PFSK-1 (cell line): ENCODE results near the gene CAMK4.

Experiments
- FOXP2 ChIP-seq: optimal IDR thresholded peaks from 2 replicates; pipeline ENCODE3; 2011; ENCODE audit warnings: borderline replicate concordance, control low read depth, inconsistent platforms; ENCODE audit not compliant: insufficient read depth; ENCODE audit errors: extremely low read length, extremely low read depth
- POLR2AphosphoS5 ChIP-seq: IDR thresholded peaks from 2 replicates; pipeline ENCODE4 v1.6.1; 2012; ENCODE audit warnings: low read depth, mild to moderate bottlenecking, control low read depth, low read length, moderate library complexity
- SIN3A ChIP-seq: IDR thresholded peaks from 2 replicates; pipeline ENCODE4 v1.6.1; 2012; ENCODE audit warnings: mild to moderate bottlenecking, low read length, moderate library complexity, borderline replicate concordance; ENCODE audit not compliant: insufficient read depth
- TAF1 ChIP-seq: IDR thresholded peaks from 2 replicates; pipeline ENCODE4 v1.6.1; 2012; ENCODE audit warnings: low read length, control low read depth, borderline replicate concordance; ENCODE audit not compliant: insufficient read depth
- TF ChIP-seq, protein P1 (sequence below), 2 experiments: IDR thresholded peaks; 2 replicates each; pipeline versions ENCODE4 v1.6.1 to v1.8.0; 2011 to 2012; ENCODE audit warnings: low read depth in 2 of 2, low read length in 2 of 2, control low read depth in 1 of 2, inconsistent platforms in 1 of 2, mild to moderate bottlenecking in 1 of 2, moderate library complexity in 1 of 2; ENCODE audit not compliant: insufficient read depth in 1 of 2

CAMK4 gene

DNA sequence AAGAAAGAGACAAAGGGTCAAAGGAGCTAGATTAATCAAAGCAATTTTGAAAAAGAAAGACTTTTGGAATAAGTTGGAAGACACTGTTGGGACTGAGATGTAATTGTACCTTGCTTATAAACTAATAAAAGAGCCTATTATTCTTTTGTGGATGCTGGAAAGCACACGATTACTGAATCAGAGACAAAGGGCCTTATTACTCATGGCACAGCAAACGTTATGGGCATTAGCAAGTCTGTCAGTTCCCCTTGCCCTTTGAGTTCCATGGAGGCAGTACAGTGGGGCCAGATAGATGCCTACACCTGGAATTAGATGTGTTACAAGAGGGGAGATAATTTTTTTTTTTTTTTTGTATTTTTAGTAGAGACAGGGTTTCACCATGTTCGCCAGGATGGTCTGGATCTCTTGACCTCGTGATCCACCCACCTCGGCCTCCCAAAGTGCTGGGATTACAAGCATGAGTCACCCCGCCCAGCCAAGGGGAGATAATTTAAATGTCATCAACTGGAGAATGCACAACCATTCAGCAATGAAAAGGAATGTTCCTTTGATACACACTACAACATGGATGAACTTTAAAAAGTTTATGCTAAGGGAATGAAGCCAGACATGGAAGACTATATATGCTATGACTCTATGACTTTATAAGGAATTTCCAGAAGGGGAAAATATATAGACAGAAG lies 159.2 kb downstream of the CAMK4 start:
- TF ChIP-seq, protein P1, sequence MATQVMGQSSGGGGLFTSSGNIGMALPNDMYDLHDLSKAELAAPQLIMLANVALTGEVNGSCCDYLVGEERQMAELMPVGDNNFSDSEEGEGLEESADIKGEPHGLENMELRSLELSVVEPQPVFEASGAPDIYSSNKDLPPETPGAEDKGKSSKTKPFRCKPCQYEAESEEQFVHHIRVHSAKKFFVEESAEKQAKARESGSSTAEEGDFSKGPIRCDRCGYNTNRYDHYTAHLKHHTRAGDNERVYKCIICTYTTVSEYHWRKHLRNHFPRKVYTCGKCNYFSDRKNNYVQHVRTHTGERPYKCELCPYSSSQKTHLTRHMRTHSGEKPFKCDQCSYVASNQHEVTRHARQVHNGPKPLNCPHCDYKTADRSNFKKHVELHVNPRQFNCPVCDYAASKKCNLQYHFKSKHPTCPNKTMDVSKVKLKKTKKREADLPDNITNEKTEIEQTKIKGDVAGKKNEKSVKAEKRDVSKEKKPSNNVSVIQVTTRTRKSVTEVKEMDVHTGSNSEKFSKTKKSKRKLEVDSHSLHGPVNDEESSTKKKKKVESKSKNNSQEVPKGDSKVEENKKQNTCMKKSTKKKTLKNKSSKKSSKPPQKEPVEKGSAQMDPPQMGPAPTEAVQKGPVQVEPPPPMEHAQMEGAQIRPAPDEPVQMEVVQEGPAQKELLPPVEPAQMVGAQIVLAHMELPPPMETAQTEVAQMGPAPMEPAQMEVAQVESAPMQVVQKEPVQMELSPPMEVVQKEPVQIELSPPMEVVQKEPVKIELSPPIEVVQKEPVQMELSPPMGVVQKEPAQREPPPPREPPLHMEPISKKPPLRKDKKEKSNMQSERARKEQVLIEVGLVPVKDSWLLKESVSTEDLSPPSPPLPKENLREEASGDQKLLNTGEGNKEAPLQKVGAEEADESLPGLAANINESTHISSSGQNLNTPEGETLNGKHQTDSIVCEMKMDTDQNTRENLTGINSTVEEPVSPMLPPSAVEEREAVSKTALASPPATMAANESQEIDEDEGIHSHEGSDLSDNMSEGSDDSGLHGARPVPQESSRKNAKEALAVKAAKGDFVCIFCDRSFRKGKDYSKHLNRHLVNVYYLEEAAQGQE (IDR thresholded peaks at IDR 0.05; ENCODE audit: insufficient read depth in 1 of 2, low read depth in 2 of 2, low read length in 2 of 2): no peak
- TF ChIP-seq POLR2AphosphoS5 (no peak), SIN3A (no peak)

DNA sequence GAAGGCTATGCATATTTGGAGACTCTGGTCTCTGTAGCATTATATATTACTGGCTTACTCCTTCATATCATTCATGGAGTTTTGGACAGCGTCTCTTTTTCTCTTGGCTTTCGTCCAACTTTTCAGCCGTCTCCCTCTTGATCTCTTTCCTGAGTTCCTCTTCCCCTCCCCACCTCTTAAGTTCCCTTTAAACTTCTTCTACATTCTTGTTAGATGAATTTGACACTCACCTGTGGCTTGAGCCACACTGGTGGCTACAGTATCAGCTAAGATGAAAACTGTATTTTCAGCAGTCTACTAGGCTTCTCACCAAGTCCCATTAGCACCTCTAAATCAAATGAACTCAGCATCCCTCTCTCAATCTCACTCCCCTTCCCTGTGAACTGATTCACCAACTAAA lies 160.0 kb downstream of the CAMK4 start:
- TF ChIP-seq, protein P1 (IDR thresholded peaks at IDR 0.05; ENCODE audit: insufficient read depth in 1 of 2, low read depth in 2 of 2, low read length in 2 of 2): peak; percentile 41 to 79; a peak in 2 of 4 replicates
- TF ChIP-seq POLR2AphosphoS5: no peak

DNA sequence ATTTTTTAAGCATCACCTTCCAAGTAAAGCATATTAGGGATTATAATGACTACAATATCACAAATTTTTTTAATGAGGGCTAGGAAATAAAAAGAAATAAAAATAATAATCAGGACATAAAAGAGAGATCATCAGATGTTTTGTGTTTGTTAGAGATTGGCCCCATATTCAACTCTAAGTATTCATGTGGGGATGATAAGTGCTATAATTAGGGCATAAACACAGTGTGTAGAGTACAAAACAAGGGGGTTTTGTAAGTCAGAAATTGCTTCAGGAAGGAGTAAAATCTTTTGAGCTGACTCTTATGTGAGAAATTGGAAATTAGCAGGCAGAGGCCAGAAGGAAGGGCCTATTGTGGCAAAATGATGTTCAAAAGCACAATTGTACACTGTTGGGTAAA lies 160.9 kb downstream of the CAMK4 start:
- TF ChIP-seq, protein P1 (IDR thresholded peaks at IDR 0.05; ENCODE audit: insufficient read depth in 1 of 2, low read depth in 2 of 2, low read length in 2 of 2): no peak
- TF ChIP-seq POLR2AphosphoS5 (no peak), TAF1 (no peak), FOXP2 (no peak), SIN3A (no peak)

DNA sequence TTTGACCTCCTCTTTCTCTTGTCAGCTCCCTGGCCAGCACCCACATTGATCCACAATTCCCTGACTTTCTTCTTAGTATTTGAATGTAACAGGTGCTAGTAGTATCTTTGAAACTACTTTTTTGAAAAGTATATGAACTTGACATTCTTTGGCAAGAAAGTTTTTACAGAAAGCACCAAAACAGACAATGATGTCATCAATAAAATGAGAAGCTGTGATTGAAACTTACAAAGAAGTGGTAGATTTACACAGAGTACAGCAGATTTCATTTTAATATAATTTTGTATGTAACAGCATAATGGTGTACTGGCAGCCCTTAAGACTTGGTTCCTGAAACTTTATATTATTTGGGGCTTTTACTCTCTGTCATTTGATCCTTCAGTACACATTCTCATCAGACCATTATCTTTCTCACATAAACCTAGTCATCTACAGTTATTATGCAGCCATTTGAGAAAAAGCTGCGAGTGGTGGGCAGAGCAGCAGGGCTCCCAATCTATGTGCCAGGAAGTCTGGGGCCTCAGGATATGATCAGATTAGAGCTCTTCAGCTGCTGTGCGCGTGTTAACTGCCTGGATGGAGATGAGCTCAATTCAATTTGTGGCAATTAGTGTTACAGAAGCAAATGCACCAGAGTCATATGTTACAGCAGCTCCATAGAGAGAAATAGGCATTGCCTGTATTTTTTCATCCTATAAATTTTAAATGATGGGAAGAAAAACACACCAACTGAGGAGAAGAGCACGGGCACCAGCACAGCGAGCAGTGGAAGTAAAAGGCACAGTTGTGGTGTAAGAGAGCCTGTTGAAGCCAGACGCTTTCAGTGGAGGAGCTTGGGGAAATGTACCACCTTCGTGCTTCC lies 162.0 kb downstream of the CAMK4 start:
- TF ChIP-seq, protein P1 (IDR thresholded peaks at IDR 0.05; ENCODE audit: insufficient read depth in 1 of 2, low read depth in 2 of 2, low read length in 2 of 2): no peak
- TF ChIP-seq FOXP2: no peak
- no peak for TF ChIP-seq SIN3A
- no peak for TF ChIP-seq POLR2AphosphoS5
- TF ChIP-seq TAF1: no peak

DNA sequence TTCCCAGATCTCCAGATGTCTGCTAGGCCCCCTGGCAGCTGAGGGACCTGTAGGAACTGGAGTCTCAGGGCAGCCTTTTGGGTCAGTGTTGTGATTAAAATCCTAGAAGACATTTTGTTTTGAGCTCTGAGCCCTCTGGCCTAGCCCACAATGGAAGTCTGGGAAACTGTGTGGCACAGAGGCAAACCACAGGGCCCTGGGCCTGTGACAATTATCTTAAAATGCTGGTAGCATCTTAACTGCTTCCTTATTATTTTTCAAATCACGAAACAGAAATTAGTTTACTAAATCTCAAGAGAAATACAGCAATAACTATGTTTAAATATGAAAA lies 162.6 kb downstream of the CAMK4 start:
- no peak for TF ChIP-seq TAF1
- TF ChIP-seq, protein P1 (IDR thresholded peaks at IDR 0.05; ENCODE audit: insufficient read depth in 1 of 2, low read depth in 2 of 2, low read length in 2 of 2): no peak
- no peak for TF ChIP-seq SIN3A
- no peak for TF ChIP-seq FOXP2
- no peak for TF ChIP-seq POLR2AphosphoS5
